ENCODE results near the gene ACER2. TPM values are rescaled to one million over a fixed set of nuclear protein-coding genes. Genes with fewer than 3 reads are reported as not detected.

ACER2 gene
- 1 to 10 TPM; 4.5 to 5.5 TPM for total RNA-seq
- 1 to 10 TPM in 1 of 3 donors, under 1 TPM in 2; 0.51 to 1.2 (median 0.80) TPM for polyA plus RNA-seq
- total RNA-seq = 1.4 to 5.9 (median 3.4) reads per million in 6 experiments

- H3K9me3 Mint-ChIP-seq = peaks cover 0 to 2% (median 0%) of the 10 kb centered on the region in 9 donors
- H3K27ac Mint-ChIP-seq = peak within 1 kb of the TSS in 9 of 10 donors; percentile 71 to 91 (median 84)
- POLR2A ChIA-PET = interaction anchor here (0.9 to 5.2 kb wide), 4 partner anchors 27 to 360 kb away, joined by 3 to 32 read pairs (median 4); partner anchors contain the start of genes RPS6 and RRAGA
- peak within 1 kb of the TSS; percentile 90 to 96 (median 94) for H3K4me3 Mint-ChIP-seq
- H3K36me3 Mint-ChIP-seq = peaks cover 0 to 13% (median 0%) of the 10 kb centered on the region in 3 donors
- DNase-seq (peak; percentile 91 to 97 (median 95)), ATAC-seq (peak; percentile 89 to 94)
- H3K4me1 Mint-ChIP-seq = peaks cover 9 to 23% (median 16%) of the 10 kb centered on the region in 4 donors
- no peaks in the 10 kb centered on the region for H3K27me3 Mint-ChIP-seq
Observed at GRCh38 chr9:19408693-19409400, at the start of gene ACER2. TSS of gene ACER2 (plus strand) at chr9:19409009. CDS start at chr9:19409085, 76 bp downstream.

- H3K36me3 Mint-ChIP-seq = peaks cover 0 to 77% (median 15%) of the 10 kb centered on the region in 3 donors
- POLR2A ChIA-PET = interaction anchor here (1.6 kb wide), 1 partner anchor 10 kb away, joined by 4 read pairs; the partner anchor contains the start of gene RPS6
Observed at GRCh38 chr9:19369107-19369506, 39.7 kb upstream of the ACER2 start.

GRCh38 chr9:19371942-19372341 is 36.9 kb upstream of the ACER2 start:
- H3K27me3 Mint-ChIP-seq = no peaks in the 10 kb centered on the region
- H3K27ac Mint-ChIP-seq = peak overlapping the region in 1 of 10 donors; percentile 63
- ATAC-seq (no peak), DNase-seq (no peak)
- H3K36me3 Mint-ChIP-seq = peaks cover 0 to 80% (median 16%) of the 10 kb centered on the region in 3 donors
- H3K4me1 Mint-ChIP-seq = peaks cover 2 to 12% (median 4%) of the 10 kb centered on the region in 4 donors
- no peaks in the 10 kb centered on the region for H3K9me3 Mint-ChIP-seq
- H3K4me3 Mint-ChIP-seq = no peak overlapping the region
- POLR2A ChIA-PET = interaction anchor here (1.0 kb wide), 1 partner anchor 8 kb away, joined by 4 read pairs; the partner anchor contains the start of gene RPS6

More at GRCh38 chr9:19369107-19369506, 39.7 kb upstream of the ACER2 start:
- H3K4me3 Mint-ChIP-seq = no peak overlapping the region
- no peaks in the 10 kb centered on the region for H3K9me3 Mint-ChIP-seq
- ATAC-seq (no peak), DNase-seq (no peak)
- H3K27me3 Mint-ChIP-seq = no peaks in the 10 kb centered on the region
- peak overlapping the region in 6 of 10 donors; percentile 47 to 78 (median 54) for H3K27ac Mint-ChIP-seq
- peaks cover 0 to 4% (median under 1%) of the 10 kb centered on the region in 4 donors for H3K4me1 Mint-ChIP-seq

- Mint-ChIP-seq H3K27me3 (no peaks in the 10 kb centered on the region), H3K9me3 (no peaks in the 10 kb centered on the region), H3K4me1 (peaks cover 5 to 18% (median 8%) of the 10 kb centered on the region in 4 donors), H3K36me3 (peaks cover 0 to 81% (median 22%) of the 10 kb centered on the region in 3 donors), H3K27ac (peak overlapping the region in 2 of 10 donors; percentile 20 to 43), H3K4me3 (no peak overlapping the region)
- no peak for ATAC-seq
- POLR2A ChIA-PET = no interaction called here
- no peak for DNase-seq
Observed at GRCh38 chr9:19372567-19372966, 36.2 kb upstream of the ACER2 start.

- Mint-ChIP-seq H3K4me1 (peaks cover 10 to 27% (median 17%) of the 10 kb centered on the region in 4 donors), H3K36me3 (peaks cover 0 to 82% (median 21%) of the 10 kb centered on the region in 3 donors), H3K9me3 (no peaks in the 10 kb centered on the region), H3K27me3 (no peaks in the 10 kb centered on the region), H3K27ac (peak overlapping the region in 1 of 10 donors; percentile 14), H3K4me3 (no peak overlapping the region)
- no peak for ATAC-seq
- POLR2A ChIA-PET = interaction anchor here (0.5 kb wide), 1 partner anchor 71 kb away, joined by 3 read pairs; no protein-coding TSS in a partner anchor
- DNase-seq = no peak
Observed at GRCh38 chr9:19373527-19373926, 35.3 kb upstream of the ACER2 start.

- H3K4me3 Mint-ChIP-seq = no peak overlapping the region
- H3K36me3 Mint-ChIP-seq = peaks cover 0 to 85% (median 27%) of the 10 kb centered on the region in 3 donors
- DNase-seq (no peak), ATAC-seq (no peak)
- H3K27ac Mint-ChIP-seq = peak overlapping the region in 3 of 10 donors; percentile 0 to 55 (median 9)
- H3K9me3 Mint-ChIP-seq = no peaks in the 10 kb centered on the region
- POLR2A ChIA-PET = interaction anchor here (0.7 kb wide), 1 partner anchor 9 kb away, joined by 3 read pairs; no protein-coding TSS in a partner anchor
- no peaks in the 10 kb centered on the region for H3K27me3 Mint-ChIP-seq
- peaks cover 19 to 47% (median 33%) of the 10 kb centered on the region in 4 donors for H3K4me1 Mint-ChIP-seq
Observed at GRCh38 chr9:19375538-19375937, 33.3 kb upstream of the ACER2 start.

- Mint-ChIP-seq H3K36me3 (peaks cover 0 to 75% (median 27%) of the 10 kb centered on the region in 3 donors), H3K27me3 (no peaks in the 10 kb centered on the region), H3K27ac (peak overlapping the region in 6 of 10 donors; percentile 2 to 50 (median 30))
Observed at GRCh38 chr9:19376931-19377330, 31.9 kb upstream of the ACER2 start.

GRCh38 chr9:19378164-19378563 is 30.6 kb upstream of the ACER2 start:
- Mint-ChIP-seq H3K4me3 (peak overlapping the region; percentile 93 to 99 (median 97)), H3K4me1 (peaks cover 23 to 56% (median 41%) of the 10 kb centered on the region in 4 donors), H3K9me3 (peaks cover 0 to 9% (median 0%) of the 10 kb centered on the region in 9 donors), H3K27ac (peak overlapping the region; percentile 22 to 99 (median 98)), H3K36me3 (peaks cover 0 to 65% (median 27%) of the 10 kb centered on the region in 3 donors), H3K27me3 (no peaks in the 10 kb centered on the region)
- ATAC-seq (no peak), DNase-seq (no peak)
- POLR2A ChIA-PET = interaction anchor here (1.2 kb wide), 1 partner anchor 148 kb away, joined by 5 read pairs; the partner anchor contains the start of gene DENND4C

More at GRCh38 chr9:19376931-19377330, 31.9 kb upstream of the ACER2 start:
- peaks cover 0 to 9% (median 0%) of the 10 kb centered on the region in 9 donors for H3K9me3 Mint-ChIP-seq
- POLR2A ChIA-PET = interaction anchor here (0.7 to 1.6 kb wide), 3 partner anchors 34 to 1554 kb away, joined by 3 to 5 read pairs (median 3); partner anchors contain the start of gene DENND4C
- H3K4me1 Mint-ChIP-seq = peaks cover 23 to 56% (median 41%) of the 10 kb centered on the region in 4 donors
- no peak for DNase-seq
- H3K4me3 Mint-ChIP-seq = peak overlapping the region in 8 of 10 donors; percentile 9 to 34 (median 14)
- no peak for ATAC-seq

GRCh38 chr9:19378647-19379046 is 30.2 kb upstream of the ACER2 start:
- DNase-seq = no peak
- peak overlapping the region; percentile 97 to 99 (median 99) for H3K27ac Mint-ChIP-seq
- H3K4me3 Mint-ChIP-seq = peak overlapping the region; percentile 93 to 99 (median 97)
- no peak for ATAC-seq
- peaks cover 0 to 60% (median 27%) of the 10 kb centered on the region in 3 donors for H3K36me3 Mint-ChIP-seq
- H3K27me3 Mint-ChIP-seq = no peaks in the 10 kb centered on the region
- POLR2A ChIA-PET = interaction anchor here (1.9 to 2.3 kb wide), 4 partner anchors 17 to 329 kb away, joined by 5 to 32 read pairs (median 23); partner anchors contain the start of genes ACER2, DENND4C and RRAGA
- H3K9me3 Mint-ChIP-seq = peaks cover 0 to 9% (median 0%) of the 10 kb centered on the region in 9 donors
- peaks cover 23 to 56% (median 41%) of the 10 kb centered on the region in 4 donors for H3K4me1 Mint-ChIP-seq

- H3K4me3 Mint-ChIP-seq = peak overlapping the region; percentile 93 to 99 (median 97)
- ATAC-seq (no peak), DNase-seq (peak in 1 of 10 donors; percentile 3)
- H3K27me3 Mint-ChIP-seq = no peaks in the 10 kb centered on the region
- H3K4me1 Mint-ChIP-seq = peaks cover 23 to 56% (median 41%) of the 10 kb centered on the region in 4 donors
- H3K9me3 Mint-ChIP-seq = peaks cover 0 to 9% (median 0%) of the 10 kb centered on the region in 9 donors
- H3K27ac Mint-ChIP-seq = peak overlapping the region; percentile 97 to 99 (median 99)
- POLR2A ChIA-PET = interaction anchor here (0.9 to 2.3 kb wide), 12 partner anchors 11 to 351 kb away, joined by 3 to 32 read pairs (median 6); partner anchors contain the start of genes ACER2, DENND4C and RRAGA
- peaks cover 0 to 53% (median 27%) of the 10 kb centered on the region in 3 donors for H3K36me3 Mint-ChIP-seq
Observed at GRCh38 chr9:19379283-19379682, 29.5 kb upstream of the ACER2 start.

- Mint-ChIP-seq H3K9me3 (peaks cover 0 to 9% (median 0%) of the 10 kb centered on the region in 9 donors), H3K27ac (peak overlapping the region; percentile 97 to 99 (median 99)), H3K4me3 (peak overlapping the region; percentile 93 to 99 (median 97)), H3K4me1 (peaks cover 23 to 56% (median 41%) of the 10 kb centered on the region in 4 donors), H3K36me3 (peaks cover 0 to 50% (median 27%) of the 10 kb centered on the region in 3 donors), H3K27me3 (no peaks in the 10 kb centered on the region)
- POLR2A ChIA-PET = interaction anchor here (0.6 to 2.3 kb wide), 24 partner anchors 8 to 352 kb away, joined by 3 to 32 read pairs (median 4); partner anchors contain the start of genes ACER2, DENND4C and RRAGA
- ATAC-seq (peak; percentile 53 to 57), DNase-seq (peak in 4 of 10 donors; percentile 41 to 71 (median 44))
Observed at GRCh38 chr9:19379697-19380046, 29.1 kb upstream of the ACER2 start.

- peak overlapping the region; percentile 97 to 99 (median 99) for H3K27ac Mint-ChIP-seq
- H3K36me3 Mint-ChIP-seq = peaks cover 0 to 40% (median 24%) of the 10 kb centered on the region in 3 donors
- H3K4me3 Mint-ChIP-seq = peak overlapping the region; percentile 93 to 99 (median 97)
- peaks cover 23 to 54% (median 41%) of the 10 kb centered on the region in 4 donors for H3K4me1 Mint-ChIP-seq
- DNase-seq (no peak), ATAC-seq (no peak)
- H3K27me3 Mint-ChIP-seq = no peaks in the 10 kb centered on the region
- POLR2A ChIA-PET = interaction anchor here (0.8 to 2.3 kb wide), 13 partner anchors 10 to 331 kb away, joined by 3 to 32 read pairs (median 5); partner anchors contain the start of genes ACER2, DENND4C, HAUS6 and RRAGA
- H3K9me3 Mint-ChIP-seq = peaks cover 0 to 9% (median 0%) of the 10 kb centered on the region in 9 donors
Observed at GRCh38 chr9:19380826-19381075, 28.1 kb upstream of the ACER2 start.
